Fibroblast of villous mesenchyme (primary cell): ENCODE results near the gene DNAJB14. TPM values are rescaled to one million over a fixed set of nuclear protein-coding genes. Genes with fewer than 3 reads are reported as not detected.
A peak's percentile ranks its signal among the peaks of the same experiment; 100 is the strongest.

Experiments used
- DNase-seq: peaks from one replicate; pipeline ENCODE4 v3.0.0-alpha.2; 2010; ENCODE audit warnings: low read depth
- H3K4me3 ChIP-seq: 2 replicates; pipeline ENCODE4 v1.5.1; 2011; ENCODE audit warnings: low read depth, mild to moderate bottlenecking, low read length
- CTCF ChIP-seq: IDR thresholded peaks from 2 replicates; pipeline ENCODE4 v1.5.1; 2012; ENCODE audit warnings: low read depth, mild to moderate bottlenecking, low read length; ENCODE audit not compliant: insufficient read depth
- total RNA-seq: library from RNA; depleted of rRNA; stranded (reverse); fragments of >200 nt; gene quantifications from 2 replicates; pipeline ENCODE4 v1.2.3, GENCODE V29; 2012

The DNAJB14 gene
- total RNA-seq, 1 donor, result 54.8 TPM

- DNase-seq, result no peak
- no peak for TF ChIP-seq CTCF
- no peak overlapping the region for H3K4me3 ChIP-seq
Observed at GRCh38 chr4:99943904-99944437, 2.4 kb downstream of the DNAJB14 start.

- no peak for DNase-seq
- H3K4me3 ChIP-seq, result no peak overlapping the region
Observed at GRCh38 chr4:99938243-99938753, 8.1 kb downstream of the DNAJB14 start.

GRCh38 chr4:99934891-99935290, 11.5 kb downstream of the DNAJB14 start:
- DNase-seq, result peak; percentile 23
- no peak overlapping the region for H3K4me3 ChIP-seq
- no peak for TF ChIP-seq CTCF

More at GRCh38 chr4:99938243-99938753, 8.1 kb downstream of the DNAJB14 start:
- no peak for TF ChIP-seq CTCF

- TF ChIP-seq CTCF, result no peak
- DNase-seq, result peak; percentile 27
- H3K4me3 ChIP-seq, result no peak overlapping the region
Observed at GRCh38 chr4:99927566-99927965, 18.9 kb downstream of the DNAJB14 start.

GRCh38 chr4:99921174-99921573, 25.2 kb downstream of the DNAJB14 start:
- H3K4me3 ChIP-seq, result no peak overlapping the region
- no peak for DNase-seq
- no peak for TF ChIP-seq CTCF

GRCh38 chr4:99918656-99919055, 27.8 kb downstream of the DNAJB14 start:
- no peak overlapping the region for H3K4me3 ChIP-seq
- DNase-seq, result no peak
- TF ChIP-seq CTCF, result no peak

GRCh38 chr4:99917575-99917974, 28.8 kb downstream of the DNAJB14 start:
- no peak for DNase-seq

More at GRCh38 chr4:99917575-99917974, 28.8 kb downstream of the DNAJB14 start:
- no peak for TF ChIP-seq CTCF
- H3K4me3 ChIP-seq, result no peak overlapping the region
